GM12874 (cell line): ENCODE measurements around the gene ALX4.

ENCODE experiments used
- TF ChIP-seq, protein P1 (sequence below): IDR thresholded peaks from 2 replicates; pipeline ENCODE4 v1.5.1; 2011; ENCODE audit warnings: low read depth, mild to moderate bottlenecking, control low read depth, low read length, moderate library complexity; ENCODE audit not compliant: insufficient read depth

Gene ALX4

DNA sequence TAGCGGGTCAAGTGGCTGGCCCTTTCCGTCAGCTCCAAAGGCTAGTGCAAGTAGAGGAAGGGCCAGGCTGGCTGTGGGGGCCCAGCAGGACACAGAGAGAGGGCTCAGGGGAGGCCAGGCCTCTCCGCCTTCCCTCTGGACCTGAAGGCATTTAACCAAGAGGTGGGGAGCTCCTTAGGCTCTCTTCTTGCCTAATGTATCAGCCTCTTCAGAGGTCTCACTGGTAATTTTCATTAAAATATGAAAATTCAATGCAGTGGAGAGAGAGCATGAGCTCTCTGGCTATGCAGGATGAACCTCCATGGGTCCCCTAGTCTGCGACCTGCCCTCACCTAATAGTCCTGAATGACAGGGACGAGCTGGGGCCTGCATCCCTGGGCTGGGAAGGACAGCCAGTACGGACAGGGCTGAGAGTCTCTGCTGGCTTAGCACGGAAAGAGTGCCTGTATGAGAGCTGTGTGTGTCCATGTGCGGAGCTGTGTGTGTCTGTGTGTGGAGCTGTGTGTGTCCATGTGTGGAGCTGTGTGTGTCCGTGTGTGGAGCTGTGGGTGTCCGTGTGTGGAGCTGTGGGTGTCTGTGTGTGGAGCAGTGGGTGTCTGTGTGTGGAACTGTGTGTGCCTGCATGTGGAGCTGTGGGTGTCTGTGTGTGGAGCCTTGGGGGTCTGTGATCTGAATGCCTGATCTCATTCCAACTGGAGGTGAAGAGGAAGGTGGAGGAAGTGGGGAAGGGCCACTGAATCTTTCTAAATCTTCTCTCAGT is 2.4 kb downstream of the ALX4 start:
- TF ChIP-seq, protein P1, sequence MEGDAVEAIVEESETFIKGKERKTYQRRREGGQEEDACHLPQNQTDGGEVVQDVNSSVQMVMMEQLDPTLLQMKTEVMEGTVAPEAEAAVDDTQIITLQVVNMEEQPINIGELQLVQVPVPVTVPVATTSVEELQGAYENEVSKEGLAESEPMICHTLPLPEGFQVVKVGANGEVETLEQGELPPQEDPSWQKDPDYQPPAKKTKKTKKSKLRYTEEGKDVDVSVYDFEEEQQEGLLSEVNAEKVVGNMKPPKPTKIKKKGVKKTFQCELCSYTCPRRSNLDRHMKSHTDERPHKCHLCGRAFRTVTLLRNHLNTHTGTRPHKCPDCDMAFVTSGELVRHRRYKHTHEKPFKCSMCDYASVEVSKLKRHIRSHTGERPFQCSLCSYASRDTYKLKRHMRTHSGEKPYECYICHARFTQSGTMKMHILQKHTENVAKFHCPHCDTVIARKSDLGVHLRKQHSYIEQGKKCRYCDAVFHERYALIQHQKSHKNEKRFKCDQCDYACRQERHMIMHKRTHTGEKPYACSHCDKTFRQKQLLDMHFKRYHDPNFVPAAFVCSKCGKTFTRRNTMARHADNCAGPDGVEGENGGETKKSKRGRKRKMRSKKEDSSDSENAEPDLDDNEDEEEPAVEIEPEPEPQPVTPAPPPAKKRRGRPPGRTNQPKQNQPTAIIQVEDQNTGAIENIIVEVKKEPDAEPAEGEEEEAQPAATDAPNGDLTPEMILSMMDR, result no peak

DNA sequence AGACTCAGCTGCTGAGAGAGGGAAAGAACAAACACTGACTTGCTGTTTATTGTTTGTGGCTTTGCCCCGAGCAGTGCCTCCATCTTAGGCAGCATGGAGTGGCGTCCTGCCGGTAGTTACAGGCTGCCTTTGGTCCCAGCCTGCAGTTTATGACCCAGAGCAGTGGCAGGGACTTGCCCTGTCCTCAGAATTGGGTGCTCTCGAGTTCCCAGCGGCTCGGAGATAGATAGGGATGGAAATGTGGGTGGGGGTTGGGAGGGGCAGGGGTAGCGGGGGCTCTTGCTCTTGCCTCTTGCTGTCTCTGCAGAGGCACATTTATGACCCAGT is 3.1 kb downstream of the ALX4 start:
- TF ChIP-seq, protein P1, result no peak

- TF ChIP-seq, protein P1, result no peak
Measured at GRCh38 chr11:44306052-44306917, 3.7 kb downstream of the ALX4 start.

DNA sequence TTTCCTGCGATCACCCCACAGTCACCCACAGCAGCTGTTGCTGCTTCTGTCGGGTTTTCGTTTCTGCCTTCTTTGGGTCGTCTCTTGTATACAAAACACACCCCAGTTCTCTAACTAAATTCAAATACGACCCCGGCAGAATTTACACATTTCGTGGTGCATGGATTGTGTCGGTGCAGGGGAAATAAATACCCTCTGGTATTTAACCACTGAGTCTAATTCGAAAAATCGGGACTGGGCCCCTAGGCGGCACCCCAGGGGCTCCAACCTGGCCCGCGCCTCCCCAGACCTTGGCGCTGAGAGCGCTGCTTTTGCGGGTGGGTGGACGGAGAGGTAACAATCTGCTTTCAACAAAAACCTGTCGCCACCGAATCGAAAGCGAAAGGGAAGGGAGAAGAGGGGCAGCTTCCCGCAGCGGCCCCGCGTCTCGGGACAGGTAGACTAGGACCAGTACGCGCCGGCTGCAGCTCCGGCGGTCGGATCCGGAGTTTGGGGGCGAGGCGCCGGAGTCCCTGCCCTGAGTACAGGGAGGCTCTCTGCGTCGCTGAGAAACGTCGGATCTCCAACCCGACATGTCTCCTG is 4.4 kb downstream of the ALX4 start:
- TF ChIP-seq, protein P1, result no peak

DNA sequence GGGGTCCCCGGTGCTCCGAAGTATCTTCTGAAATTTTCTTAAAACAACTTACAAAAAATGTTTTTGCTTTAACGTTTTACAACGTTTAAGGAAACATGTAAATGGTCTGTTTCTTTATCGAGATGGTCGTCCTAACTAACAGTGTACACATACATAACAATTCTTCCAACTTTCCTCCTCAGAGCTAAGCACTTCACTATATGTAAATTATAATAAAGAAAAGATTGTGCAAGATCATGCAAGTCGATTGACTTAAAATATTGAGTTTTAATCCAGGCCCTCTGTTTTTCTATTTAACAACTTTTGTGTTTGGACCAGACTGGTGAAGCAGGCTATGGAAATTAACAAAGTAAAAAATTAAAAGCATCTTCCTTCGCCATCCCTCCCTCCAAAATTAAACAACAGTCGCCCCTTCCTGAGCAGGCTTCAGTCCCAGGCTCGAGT is 4.9 kb downstream of the ALX4 start:
- TF ChIP-seq, protein P1, result no peak

- TF ChIP-seq, protein P1, result no peak
Measured at GRCh38 chr11:44304091-44305025, 5.6 kb downstream of the ALX4 start.
